ENCODE results near the gene TMEM94.

GRCh38 chr17:75488693-75489510, 32.5 kb downstream of the TMEM94 start:
- TF ChIP-seq POLR2AphosphoS5 (IDR thresholded peaks at IDR 0.05; ENCODE audit: borderline replicate concordance, low read depth, low read length), result no peak
- no peak for TF ChIP-seq EZH2 (IDR thresholded peaks at IDR 0.05)
